ENCODE data around the gene SMG7. TPM values are rescaled to one million over a fixed set of nuclear protein-coding genes. Genes with fewer than 3 reads are reported as not detected.

Gene SMG7
- total RNA-seq, 2 experiments from 2014 or later, result 35.2 to 39.1 TPM

DNA sequence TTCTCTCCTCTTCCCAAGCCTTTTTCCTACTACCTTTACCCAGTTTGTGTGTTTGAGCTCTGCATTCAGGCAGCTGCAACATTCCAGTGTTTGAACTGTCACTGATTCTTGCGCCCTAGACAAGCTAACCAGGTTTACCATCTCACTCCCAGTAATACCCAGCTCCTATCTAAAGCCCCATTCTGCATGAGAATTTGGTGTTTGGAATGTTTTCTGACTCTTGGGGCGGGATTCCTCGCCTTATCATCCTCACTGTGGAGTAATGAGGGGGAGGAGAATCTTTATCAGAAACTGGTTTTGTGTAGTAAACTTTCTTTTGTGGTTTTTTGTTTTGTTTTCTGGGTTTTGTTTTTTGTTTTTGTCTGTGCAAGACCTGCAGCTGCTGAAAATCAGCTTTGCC lies 81.5 kb downstream of the SMG7 start:
- no peak for DNase-seq
- Mint-ChIP-seq H3K4me1 (ENCODE audit: low read depth) (no peaks in the 10 kb centered on the region), H3K36me3 (ENCODE audit: low read depth) (peaks cover 77% of the 10 kb centered on the region), H3K9me3 (no peaks in the 10 kb centered on the region), H3K27me3 (no peaks in the 10 kb centered on the region), H3K27ac (peak overlapping the region; percentile 22), H3K4me3 (no peak overlapping the region)
- Histone ChIP-seq H3K27ac (ENCODE audit: low read depth in 1 of 2, low read length in 2 of 2) (no peak overlapping the region), H3K4me3 (ENCODE audit: low read length) (no peak overlapping the region), H3K9me3 (ENCODE audit: control insufficient read depth in 1 of 2, insufficient read depth in 1 of 2, low read length in 2 of 2) (no peaks in the 10 kb centered on the region), H3K4me1 (ENCODE audit: insufficient read depth, low read length) (no peaks in the 10 kb centered on the region), H3K36me3 (ENCODE audit: insufficient read depth, low read length) (peaks cover 57% of the 10 kb centered on the region), H3K27me3 (ENCODE audit: control insufficient read depth in 1 of 2, insufficient read depth in 2 of 2, low read length in 2 of 2) (no peaks in the 10 kb centered on the region)
- intact Hi-C loops (cut with DNase I, micrococcal nuclease), result no loop called here
- ChIA-PET CTCF (no interaction called here), POLR2A (no interaction called here)
- no peak for ATAC-seq (ENCODE audit: poor library complexity)
- TF ChIP-seq, protein P1, sequence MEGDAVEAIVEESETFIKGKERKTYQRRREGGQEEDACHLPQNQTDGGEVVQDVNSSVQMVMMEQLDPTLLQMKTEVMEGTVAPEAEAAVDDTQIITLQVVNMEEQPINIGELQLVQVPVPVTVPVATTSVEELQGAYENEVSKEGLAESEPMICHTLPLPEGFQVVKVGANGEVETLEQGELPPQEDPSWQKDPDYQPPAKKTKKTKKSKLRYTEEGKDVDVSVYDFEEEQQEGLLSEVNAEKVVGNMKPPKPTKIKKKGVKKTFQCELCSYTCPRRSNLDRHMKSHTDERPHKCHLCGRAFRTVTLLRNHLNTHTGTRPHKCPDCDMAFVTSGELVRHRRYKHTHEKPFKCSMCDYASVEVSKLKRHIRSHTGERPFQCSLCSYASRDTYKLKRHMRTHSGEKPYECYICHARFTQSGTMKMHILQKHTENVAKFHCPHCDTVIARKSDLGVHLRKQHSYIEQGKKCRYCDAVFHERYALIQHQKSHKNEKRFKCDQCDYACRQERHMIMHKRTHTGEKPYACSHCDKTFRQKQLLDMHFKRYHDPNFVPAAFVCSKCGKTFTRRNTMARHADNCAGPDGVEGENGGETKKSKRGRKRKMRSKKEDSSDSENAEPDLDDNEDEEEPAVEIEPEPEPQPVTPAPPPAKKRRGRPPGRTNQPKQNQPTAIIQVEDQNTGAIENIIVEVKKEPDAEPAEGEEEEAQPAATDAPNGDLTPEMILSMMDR (IDR thresholded peaks at IDR 0.05), result no peak

DNA sequence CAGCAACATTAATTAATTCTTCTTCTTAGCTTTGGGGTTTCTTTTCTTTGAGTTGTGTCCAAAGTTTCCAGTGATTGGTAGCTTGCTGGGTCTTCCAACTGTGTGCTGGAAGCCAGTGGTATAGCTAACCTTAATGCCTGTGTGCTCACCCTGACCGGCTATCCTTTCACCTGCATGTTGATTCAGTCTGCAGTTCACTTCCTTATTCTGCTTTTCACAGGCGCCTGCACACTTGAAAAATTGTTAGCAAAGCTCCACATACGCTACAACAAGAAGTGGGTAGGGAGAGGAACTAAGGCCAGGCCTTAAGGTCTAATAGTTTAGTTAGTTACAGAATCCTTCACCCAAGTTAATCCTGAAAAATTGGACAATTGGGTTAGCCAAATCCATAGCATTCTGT lies 82.3 kb downstream of the SMG7 start:
- DNase-seq (no peak), ATAC-seq (ENCODE audit: poor library complexity) (no peak)
- H3K4me3 ChIP-seq (ENCODE audit: low read length), result no peak overlapping the region
- TF ChIP-seq, protein P1 (IDR thresholded peaks at IDR 0.05), result no peak
- no peaks in the 10 kb centered on the region for H3K4me1 Mint-ChIP-seq (ENCODE audit: low read depth)
- POLR2A ChIA-PET, result no interaction called here
- H3K27me3 ChIP-seq (ENCODE audit: control insufficient read depth in 1 of 2, insufficient read depth in 2 of 2, low read length in 2 of 2), result no peaks in the 10 kb centered on the region
- H3K4me1 ChIP-seq (ENCODE audit: insufficient read depth, low read length), result no peaks in the 10 kb centered on the region
- H3K9me3 ChIP-seq (ENCODE audit: control insufficient read depth in 1 of 2, insufficient read depth in 1 of 2, low read length in 2 of 2), result no peaks in the 10 kb centered on the region
- peaks cover 69% of the 10 kb centered on the region for H3K36me3 Mint-ChIP-seq (ENCODE audit: low read depth)
- peaks cover 49% of the 10 kb centered on the region for H3K36me3 ChIP-seq (ENCODE audit: insufficient read depth, low read length)
- H3K27ac ChIP-seq (ENCODE audit: low read depth in 1 of 2, low read length in 2 of 2), result no peak overlapping the region
- no peaks in the 10 kb centered on the region for H3K9me3 Mint-ChIP-seq
- intact Hi-C loops (cut with DNase I, micrococcal nuclease), result no loop called here
- no peaks in the 10 kb centered on the region for H3K27me3 Mint-ChIP-seq
- CTCF ChIA-PET, result no interaction called here
- H3K4me3 Mint-ChIP-seq, result no peak overlapping the region
- H3K27ac Mint-ChIP-seq, result no peak overlapping the region

DNA sequence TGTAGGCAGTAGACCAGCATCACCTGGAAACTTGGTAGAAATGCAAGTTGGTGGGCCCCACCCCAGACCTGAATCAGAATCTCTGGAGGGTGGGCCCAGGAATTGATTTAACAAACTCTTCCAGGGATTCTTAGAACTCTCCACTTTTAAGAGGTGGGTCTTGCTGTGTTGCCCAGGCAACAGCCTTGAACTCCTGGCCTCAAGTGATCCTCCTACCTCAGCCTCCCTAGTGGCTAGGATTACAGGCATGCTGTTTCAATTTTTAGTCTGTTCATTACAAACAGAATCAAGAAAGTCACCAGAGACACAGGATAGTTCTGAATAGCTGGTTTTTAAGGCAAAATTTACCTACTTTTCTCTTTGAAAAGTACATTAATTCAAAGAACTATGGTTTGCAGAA lies 86.8 kb downstream of the SMG7 start:
- H3K36me3 Mint-ChIP-seq (ENCODE audit: low read depth), result peaks cover 32% of the 10 kb centered on the region
- ATAC-seq (ENCODE audit: poor library complexity), result no peak
- H3K9me3 Mint-ChIP-seq, result no peaks in the 10 kb centered on the region
- DNase-seq, result no peak
- POLR2A ChIA-PET, result no interaction called here
- no peak overlapping the region for H3K27ac Mint-ChIP-seq
- TF ChIP-seq, protein P1 (IDR thresholded peaks at IDR 0.05), result no peak
- no peak overlapping the region for H3K4me3 Mint-ChIP-seq
- Histone ChIP-seq H3K27ac (ENCODE audit: low read depth in 1 of 2, low read length in 2 of 2) (no peak overlapping the region), H3K4me3 (ENCODE audit: low read length) (no peak overlapping the region), H3K4me1 (ENCODE audit: insufficient read depth, low read length) (no peaks in the 10 kb centered on the region), H3K27me3 (ENCODE audit: control insufficient read depth in 1 of 2, insufficient read depth in 2 of 2, low read length in 2 of 2) (no peaks in the 10 kb centered on the region), H3K9me3 (ENCODE audit: control insufficient read depth in 1 of 2, insufficient read depth in 1 of 2, low read length in 2 of 2) (no peaks in the 10 kb centered on the region), H3K36me3 (ENCODE audit: insufficient read depth, low read length) (peaks cover 6% of the 10 kb centered on the region)
- intact Hi-C loops (cut with DNase I, micrococcal nuclease), result no loop called here
- no peaks in the 10 kb centered on the region for H3K4me1 Mint-ChIP-seq (ENCODE audit: low read depth)
- H3K27me3 Mint-ChIP-seq, result no peaks in the 10 kb centered on the region
- CTCF ChIA-PET, result no interaction called here
